ENCODE data around the gene CNIH3.

GRCh38 chr1:224759135-224759534 lies 143.0 kb downstream of the CNIH3 start:
- TF ChIP-seq POLR2AphosphoS5 (IDR thresholded peaks at IDR 0.05; ENCODE audit: low read length) (no peak), CTCF (IDR thresholded peaks at IDR 0.05 in 2 of 3, conservative IDR thresholded peaks at IDR 0.05 in 1 of 3; ENCODE audit: control insufficient read depth in 2 of 3, extremely low read depth in 1 of 3, insufficient read depth in 1 of 3, low read depth in 3 of 3, low read length in 3 of 3) (no peak), BRCA1 (IDR thresholded peaks at IDR 0.05; ENCODE audit: low read depth, low read length) (no peak), SREBF2 (IDR thresholded peaks at IDR 0.05; ENCODE audit: low read length) (no peak)

All from GM12878 (cell line).